HG03139 (cell line): ENCODE data around the gene PSMB8.

Experiments
- ATAC-seq: cut with Tn5 transposase; IDR thresholded peaks from one replicate; pipeline ENCODE4 v1.9.1; 2021; ENCODE audit not compliant: unreplicated experiment

PSMB8 gene

GRCh38 chr6:32799168-32799567 lies 44.7 kb downstream of the PSMB8 start:
- no peak for ATAC-seq

- ATAC-seq = no peak
Measured at GRCh38 chr6:32796848-32797776, 46.7 kb downstream of the PSMB8 start.

DNA sequence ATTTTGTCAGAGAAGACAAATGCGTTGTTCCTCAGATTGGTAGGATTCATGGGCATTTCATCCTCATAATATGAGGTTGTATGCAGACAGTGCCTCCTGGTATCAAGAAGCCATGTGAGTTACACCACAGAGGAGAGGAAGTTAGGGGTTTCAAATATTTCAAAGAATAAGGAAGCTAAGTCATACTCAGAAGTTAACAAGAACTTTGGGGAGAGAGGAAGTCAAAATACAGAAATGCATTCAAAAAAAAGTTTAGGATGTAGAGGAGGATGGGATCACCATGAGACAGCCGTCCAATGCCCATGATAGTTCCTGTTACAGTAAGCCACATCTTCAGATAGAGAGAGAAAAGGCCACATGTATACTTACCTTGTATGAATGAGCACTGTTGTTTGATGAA lies 49.3 kb downstream of the PSMB8 start:
- no peak for ATAC-seq

GRCh38 chr6:32792901-32793435 lies 50.9 kb downstream of the PSMB8 start:
- no peak for ATAC-seq
